ENCODE measurements around the gene C11orf86.
"Not testable (repeated sequence)": the region's sequence is repeated elsewhere in the genome, so short reads cannot be mapped to it uniquely, and the experiment has no call there.

The C11orf86 gene

GRCh38 chr11:66989360-66989759 is 14.3 kb downstream of the C11orf86 start:
- DNase-seq (ENCODE audit: low read depth, low spot score) = not testable (repeated sequence)

- DNase-seq (ENCODE audit: low read depth, low spot score) = no peak
These were observed 16.9 kb downstream of the C11orf86 start for GRCh38 chr11:66992041-66992440.

- DNase-seq (ENCODE audit: low read depth, low spot score) = no peak
These were observed 21.6 kb downstream of the C11orf86 start for GRCh38 chr11:66996609-66997273.

DNA sequence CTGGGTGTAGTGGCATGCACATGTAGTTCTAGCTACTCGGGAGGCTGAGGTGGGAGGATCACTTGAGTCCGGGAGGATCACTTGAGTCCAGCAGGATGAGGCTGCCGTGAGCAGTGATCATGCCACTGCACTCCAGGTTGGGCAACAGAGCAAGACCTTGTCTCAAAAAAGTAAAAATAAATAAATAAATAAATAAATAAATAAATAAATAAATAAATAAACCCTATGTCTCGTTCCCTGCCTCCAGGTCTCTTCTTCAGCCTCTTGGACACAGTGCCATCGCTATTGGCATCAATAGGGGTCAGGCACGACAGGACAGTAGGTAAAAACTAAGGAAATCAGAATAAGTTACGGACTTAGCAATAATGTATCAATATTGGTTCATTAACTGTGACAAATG is 24.5 kb downstream of the C11orf86 start:
- no peak for DNase-seq (ENCODE audit: low read depth, low spot score)

DNA sequence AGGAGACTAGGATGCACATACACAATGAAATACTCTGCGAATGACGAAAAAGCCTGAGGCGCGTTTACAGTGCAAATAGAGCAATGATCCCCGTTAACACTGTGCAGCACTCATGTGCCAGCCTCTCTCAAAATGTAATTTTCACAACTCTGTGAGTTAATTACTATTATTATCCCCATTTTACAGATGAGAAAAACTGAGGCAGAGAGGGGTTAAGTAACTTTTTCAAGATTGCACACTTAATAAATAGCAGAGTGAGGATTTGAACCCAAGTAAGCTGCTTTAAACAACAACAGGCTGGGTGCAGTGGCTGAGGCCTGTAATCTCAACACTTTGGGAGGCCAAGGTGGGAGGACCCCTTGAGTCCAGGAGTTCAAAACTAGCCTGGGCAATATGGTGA is 26.2 kb downstream of the C11orf86 start:
- no peak for DNase-seq (ENCODE audit: low read depth, low spot score)

- DNase-seq (ENCODE audit: low read depth, low spot score) = no peak
These were observed 27.3 kb downstream of the C11orf86 start for GRCh38 chr11:67002297-67002913.

- DNase-seq (ENCODE audit: low read depth, low spot score) = no peak
These were observed 27.9 kb downstream of the C11orf86 start for GRCh38 chr11:67002921-67003411.

- DNase-seq (ENCODE audit: low read depth, low spot score) = not testable (repeated sequence)
These were observed 30.1 kb downstream of the C11orf86 start for GRCh38 chr11:67005200-67005599.

DNA sequence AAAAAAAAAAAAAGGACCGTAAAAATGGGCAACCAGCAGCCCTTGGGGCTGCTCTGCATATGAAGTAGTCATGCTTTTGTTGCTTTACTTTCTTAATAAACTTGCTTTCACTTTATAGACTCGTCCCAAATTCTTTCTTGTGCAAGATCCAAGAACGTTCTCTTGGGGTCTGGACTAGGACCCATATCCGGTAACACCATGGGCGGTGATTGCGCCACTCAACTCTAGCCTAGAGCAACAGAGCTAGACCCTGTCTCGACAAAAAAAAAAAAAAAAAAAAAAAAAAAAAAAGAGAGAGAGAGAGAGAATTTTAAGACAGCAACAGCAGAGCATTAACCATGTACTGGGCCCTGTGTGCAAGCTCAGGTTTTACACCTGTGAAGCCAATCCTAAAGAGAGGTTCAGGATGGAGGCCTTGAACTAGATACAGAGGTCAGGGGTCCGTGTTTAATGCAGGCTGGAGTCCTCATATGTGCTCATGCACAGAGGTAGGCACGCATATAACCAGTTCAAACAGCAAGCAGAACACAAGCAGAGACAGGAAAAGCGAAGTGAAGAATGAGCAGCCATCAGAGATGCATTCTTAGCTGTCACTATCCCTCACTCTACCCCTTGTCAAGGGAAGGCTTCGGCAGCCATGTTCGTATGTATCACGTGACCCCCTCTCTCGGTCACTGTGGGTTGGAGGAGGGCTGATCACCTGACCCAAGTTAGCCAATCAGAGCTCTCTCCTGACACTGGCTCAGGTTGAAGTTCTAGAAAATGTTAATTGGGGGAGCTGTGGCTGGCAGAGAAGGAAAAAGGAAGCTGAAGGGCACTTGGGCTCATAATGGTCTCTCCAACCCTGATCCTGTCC is 31.2 kb downstream of the C11orf86 start:
- DNase-seq (ENCODE audit: low read depth, low spot score) = no peak

DNA sequence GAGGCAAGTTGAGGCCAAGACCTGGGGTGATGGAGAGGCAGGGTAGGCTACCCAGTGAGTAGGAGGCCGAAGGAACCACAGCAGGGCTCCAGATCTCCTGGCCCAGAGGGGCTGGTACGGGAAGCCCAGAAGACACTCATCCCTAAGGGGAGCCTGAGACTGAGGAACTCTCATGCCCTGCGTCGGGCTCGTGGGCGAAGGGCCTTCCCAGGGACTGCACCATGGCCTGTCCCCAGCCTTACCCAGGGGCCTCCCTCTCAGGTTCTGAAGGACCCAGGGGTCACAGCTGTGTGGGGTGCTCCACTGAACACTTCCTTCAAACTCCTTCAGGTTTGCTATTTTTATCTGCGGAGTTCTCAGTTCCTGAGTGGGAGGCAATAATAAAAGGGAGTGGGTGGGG is 32.0 kb downstream of the C11orf86 start:
- no peak for DNase-seq (ENCODE audit: low read depth, low spot score)

GRCh38 chr11:67010296-67010905 is 35.3 kb downstream of the C11orf86 start:
- DNase-seq (ENCODE audit: low read depth, low spot score) = no peak

DNA sequence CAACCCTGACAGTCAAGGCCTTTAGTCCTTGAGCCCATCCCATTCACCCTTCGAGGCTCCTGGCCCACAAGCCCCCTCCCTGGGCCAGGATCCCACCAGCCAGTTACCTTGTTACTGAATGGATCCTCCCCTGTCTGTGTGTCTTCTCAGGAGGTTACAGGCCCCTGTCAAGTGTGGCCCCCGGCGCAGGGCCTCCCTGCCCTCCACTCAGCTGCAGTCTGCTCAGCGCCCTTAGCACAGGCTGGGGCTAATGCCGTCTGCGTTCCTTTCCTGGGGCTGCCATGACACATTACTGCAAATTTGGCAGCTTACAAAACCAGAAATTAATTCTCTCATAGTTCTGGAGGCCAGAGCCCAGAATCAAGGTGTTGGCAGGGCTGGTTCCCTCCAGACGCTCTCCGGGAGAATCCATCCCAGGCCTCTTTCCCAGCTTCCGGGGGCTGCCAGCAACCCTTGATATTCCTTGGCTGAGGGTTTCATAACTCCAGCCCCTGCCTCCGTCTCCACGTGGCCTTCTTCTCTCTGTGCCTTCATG is 38.5 kb downstream of the C11orf86 start:
- no peak for DNase-seq (ENCODE audit: low read depth, low spot score)

GRCh38 chr11:67014343-67014742 is 39.2 kb downstream of the C11orf86 start:
- DNase-seq (ENCODE audit: low read depth, low spot score) = no peak

- DNase-seq (ENCODE audit: low read depth, low spot score) = no peak
These were observed 39.9 kb downstream of the C11orf86 start for GRCh38 chr11:67015048-67015447.

DNA sequence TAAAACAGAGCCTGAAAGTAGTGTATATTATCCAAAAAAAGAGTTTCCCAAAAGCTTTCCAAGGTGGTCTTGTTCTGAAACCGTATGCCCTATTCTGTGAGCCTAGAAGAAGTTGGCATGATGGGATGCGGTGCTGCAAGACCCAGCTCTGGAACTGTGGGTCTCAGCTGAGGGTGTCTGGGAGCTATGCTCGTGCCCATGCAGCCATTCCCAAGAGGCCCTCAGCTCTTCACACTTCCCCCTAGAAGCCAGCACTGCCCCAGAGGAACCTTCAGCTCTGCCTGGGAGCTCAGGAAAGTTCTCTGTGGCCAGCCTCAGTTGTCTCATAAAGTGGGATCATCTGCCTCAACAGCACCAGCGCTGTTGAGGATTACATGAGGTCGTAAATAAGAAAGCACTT is 41.4 kb downstream of the C11orf86 start:
- DNase-seq (ENCODE audit: low read depth, low spot score) = no peak

DNA sequence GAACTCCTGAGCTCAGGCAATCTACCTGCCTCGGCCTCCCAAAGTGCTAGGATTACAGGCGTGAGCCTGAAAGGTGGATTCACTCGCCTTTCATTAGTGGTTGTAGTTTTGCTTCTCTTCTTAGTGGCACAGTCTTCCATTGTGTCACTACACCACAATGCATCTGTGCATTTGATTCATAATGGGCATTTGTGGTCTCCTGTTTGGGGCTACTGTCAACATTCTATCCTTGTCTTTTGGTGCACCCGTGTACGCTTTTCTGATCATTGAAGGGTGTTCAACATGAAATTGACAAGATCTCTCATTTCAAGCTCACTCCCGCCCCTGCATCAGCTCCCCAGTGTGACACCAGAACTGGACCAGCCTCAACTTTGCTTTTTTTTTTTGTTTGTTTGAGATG is 45.8 kb downstream of the C11orf86 start:
- no peak for DNase-seq (ENCODE audit: low read depth, low spot score)

- no peak for DNase-seq (ENCODE audit: low read depth, low spot score)
These were observed 47.3 kb downstream of the C11orf86 start for GRCh38 chr11:67022341-67022933.

- DNase-seq (ENCODE audit: low read depth, low spot score) = no peak
These were observed 48.2 kb downstream of the C11orf86 start, which contains the start of gene SYT12 for GRCh38 chr11:67022961-67023956. SYT12 (plus strand) TSS chr11:67023134; CDS start chr11:67030145, 7,011 bp downstream.

DNA sequence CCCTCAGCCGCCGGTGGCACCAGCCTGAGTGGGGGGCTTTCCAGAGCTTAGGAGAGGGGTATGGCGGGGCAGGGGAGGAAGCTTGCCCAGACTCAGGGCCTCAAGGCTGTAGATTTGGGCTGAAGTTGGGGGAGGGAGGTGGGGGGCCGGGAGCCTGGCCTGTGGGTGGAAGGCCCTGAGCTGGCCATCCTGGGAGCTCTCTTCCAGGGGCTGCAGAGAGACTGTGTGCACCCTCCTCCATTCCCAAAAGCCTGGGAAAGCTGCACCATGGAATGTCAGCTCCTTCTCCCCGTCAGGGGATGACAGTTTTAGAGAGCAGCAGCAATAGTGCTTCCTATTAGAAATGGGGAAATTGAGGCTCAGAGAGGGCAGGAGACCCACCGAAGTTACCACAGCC is 48.9 kb downstream of the C11orf86 start:
- no peak for DNase-seq (ENCODE audit: low read depth, low spot score)

DNA sequence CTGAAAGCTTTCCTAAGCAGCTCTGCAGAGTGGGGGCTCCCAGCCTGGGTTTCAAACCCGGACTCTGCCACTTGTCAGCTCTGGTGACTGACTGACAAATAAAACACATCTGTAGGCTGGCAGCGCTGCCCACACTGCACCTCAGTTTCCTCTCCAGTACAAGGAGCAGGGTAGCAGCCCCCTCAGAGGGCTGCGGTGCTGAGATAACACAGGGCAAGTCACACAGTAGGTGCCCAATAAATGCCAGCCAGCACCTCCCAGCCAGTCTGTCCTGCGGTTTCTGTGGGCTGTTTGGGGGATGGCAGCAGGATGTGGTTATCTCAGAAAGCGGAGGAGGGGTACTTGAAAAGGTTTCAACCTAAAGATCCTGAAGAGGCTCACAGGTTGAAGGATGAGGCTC is 49.3 kb downstream of the C11orf86 start:
- DNase-seq (ENCODE audit: low read depth, low spot score) = no peak
